Occipital lobe (tissue), 2 donors: Measurements from ENCODE around the gene PIAS1. TPM values are rescaled to one million over a fixed set of nuclear protein-coding genes. Genes with fewer than 3 reads are reported as not detected.
"Not testable (repeated sequence)": the region's sequence is repeated elsewhere in the genome, so short reads cannot be mapped to it uniquely, and the experiment has no call there.

Experiments
- DNase-seq: peaks from one replicate; lab custom pipeline; 2025; lab: John Stamatoyannopoulos, UW
- total RNA-seq: library from RNA; depleted of rRNA; stranded (reverse); fragments of >200 nt; gene quantifications from one replicate; pipeline ENCODE4 v1.2.3, GENCODE V29; 2014

PIAS1 gene
- total RNA-seq, 1 donor from 2014 or later, result 24.0 TPM

GRCh38 chr15:68034081-68034480, 20.0 kb upstream of the PIAS1 start:
- no peak for DNase-seq

- DNase-seq, result no peak
These were observed 19.3 kb upstream of the PIAS1 start for GRCh38 chr15:68034719-68035293.

GRCh38 chr15:68038246-68038645, 15.9 kb upstream of the PIAS1 start:
- no peak for DNase-seq

GRCh38 chr15:68040144-68040543, 14.0 kb upstream of the PIAS1 start:
- DNase-seq, result no peak

GRCh38 chr15:68042156-68042854, 11.8 kb upstream of the PIAS1 start:
- no peak for DNase-seq

GRCh38 chr15:68042855-68043222, 11.3 kb upstream of the PIAS1 start:
- no peak for DNase-seq

- DNase-seq, result no peak
These were observed 8.5 kb upstream of the PIAS1 start for GRCh38 chr15:68045289-68046265.

- DNase-seq, result no peak
These were observed 6.3 kb upstream of the PIAS1 start for GRCh38 chr15:68047826-68048225.

GRCh38 chr15:68051109-68051508, 3.0 kb upstream of the PIAS1 start:
- no peak for DNase-seq

- no peak for DNase-seq
These were observed 2.2 kb upstream of the PIAS1 start for GRCh38 chr15:68051907-68052306.

- DNase-seq, result no peak
These were observed 1.7 kb upstream of the PIAS1 start for GRCh38 chr15:68052431-68052830.

- no peak for DNase-seq
These were observed 1.1 kb upstream of the PIAS1 start for GRCh38 chr15:68053001-68053400.

- peak; percentile 27 for DNase-seq
These were observed 611 bp downstream of the PIAS1 start for GRCh38 chr15:68054628-68055223.

- peak; percentile 2 for DNase-seq
These were observed 1.1 kb downstream of the PIAS1 start for GRCh38 chr15:68055224-68055705.

- DNase-seq, result no peak
These were observed 2.2 kb downstream of the PIAS1 start for GRCh38 chr15:68056097-68056865.

- DNase-seq, result no peak
These were observed 2.9 kb downstream of the PIAS1 start for GRCh38 chr15:68057034-68057433.

GRCh38 chr15:68057758-68058157, 3.6 kb downstream of the PIAS1 start:
- DNase-seq, result no peak

GRCh38 chr15:68058970-68059369, 4.9 kb downstream of the PIAS1 start:
- DNase-seq, result not testable (repeated sequence)

- DNase-seq, result no peak
These were observed 5.5 kb downstream of the PIAS1 start for GRCh38 chr15:68059630-68060029.

- no peak for DNase-seq
These were observed 7.1 kb downstream of the PIAS1 start for GRCh38 chr15:68061171-68061570.

GRCh38 chr15:68061602-68062001, 7.5 kb downstream of the PIAS1 start:
- no peak for DNase-seq
